ENCODE measurements around the gene STAT3.

DNA sequence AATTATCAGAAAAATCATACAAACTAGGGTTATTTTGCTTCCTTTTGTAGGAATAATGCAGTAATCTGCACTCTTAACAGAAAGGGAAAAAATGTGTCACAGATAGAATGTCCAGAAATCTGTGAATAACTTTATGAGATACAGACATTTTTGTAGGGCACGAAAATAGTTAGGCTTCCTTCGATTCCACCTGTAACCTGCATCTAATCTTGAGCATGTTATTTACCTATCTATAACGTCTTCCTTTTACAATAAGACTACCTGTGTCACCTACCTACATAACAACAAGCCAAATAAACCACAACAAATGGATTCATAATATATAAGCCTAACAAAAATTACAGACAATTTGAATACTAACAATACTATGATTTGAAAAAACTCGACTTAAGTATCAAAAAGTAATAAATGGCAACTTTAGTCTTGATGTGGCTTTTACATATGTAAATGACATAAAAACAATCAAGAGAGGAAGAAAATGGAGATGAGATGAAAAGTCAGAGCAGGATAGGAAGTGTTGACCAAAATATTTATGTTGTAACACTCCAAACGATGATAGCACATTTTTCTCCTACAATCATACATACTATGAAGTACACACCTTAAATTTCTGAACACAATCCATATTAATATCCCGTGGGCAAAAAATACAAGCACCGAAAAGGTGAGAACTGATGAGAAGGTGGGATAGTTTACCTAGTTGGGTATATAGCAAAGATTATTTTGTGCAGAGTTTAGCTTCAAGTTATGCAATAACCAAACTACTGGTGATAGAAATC lies 114.6 kb downstream of the STAT3 start:
- TF ChIP-seq, protein P1, sequence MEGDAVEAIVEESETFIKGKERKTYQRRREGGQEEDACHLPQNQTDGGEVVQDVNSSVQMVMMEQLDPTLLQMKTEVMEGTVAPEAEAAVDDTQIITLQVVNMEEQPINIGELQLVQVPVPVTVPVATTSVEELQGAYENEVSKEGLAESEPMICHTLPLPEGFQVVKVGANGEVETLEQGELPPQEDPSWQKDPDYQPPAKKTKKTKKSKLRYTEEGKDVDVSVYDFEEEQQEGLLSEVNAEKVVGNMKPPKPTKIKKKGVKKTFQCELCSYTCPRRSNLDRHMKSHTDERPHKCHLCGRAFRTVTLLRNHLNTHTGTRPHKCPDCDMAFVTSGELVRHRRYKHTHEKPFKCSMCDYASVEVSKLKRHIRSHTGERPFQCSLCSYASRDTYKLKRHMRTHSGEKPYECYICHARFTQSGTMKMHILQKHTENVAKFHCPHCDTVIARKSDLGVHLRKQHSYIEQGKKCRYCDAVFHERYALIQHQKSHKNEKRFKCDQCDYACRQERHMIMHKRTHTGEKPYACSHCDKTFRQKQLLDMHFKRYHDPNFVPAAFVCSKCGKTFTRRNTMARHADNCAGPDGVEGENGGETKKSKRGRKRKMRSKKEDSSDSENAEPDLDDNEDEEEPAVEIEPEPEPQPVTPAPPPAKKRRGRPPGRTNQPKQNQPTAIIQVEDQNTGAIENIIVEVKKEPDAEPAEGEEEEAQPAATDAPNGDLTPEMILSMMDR (IDR thresholded peaks at IDR 0.05; ENCODE audit: insufficient read depth, low read length), result no peak
- TF ChIP-seq POLR2AphosphoS5 (IDR thresholded peaks at IDR 0.05; ENCODE audit: low read depth) (no peak), GABPA (IDR thresholded peaks at IDR 0.05; ENCODE audit: low read depth) (no peak), SPI1 (IDR thresholded peaks at IDR 0.05; ENCODE audit: borderline replicate concordance, low read depth) (no peak)
- TF ChIP-seq, protein P2, sequence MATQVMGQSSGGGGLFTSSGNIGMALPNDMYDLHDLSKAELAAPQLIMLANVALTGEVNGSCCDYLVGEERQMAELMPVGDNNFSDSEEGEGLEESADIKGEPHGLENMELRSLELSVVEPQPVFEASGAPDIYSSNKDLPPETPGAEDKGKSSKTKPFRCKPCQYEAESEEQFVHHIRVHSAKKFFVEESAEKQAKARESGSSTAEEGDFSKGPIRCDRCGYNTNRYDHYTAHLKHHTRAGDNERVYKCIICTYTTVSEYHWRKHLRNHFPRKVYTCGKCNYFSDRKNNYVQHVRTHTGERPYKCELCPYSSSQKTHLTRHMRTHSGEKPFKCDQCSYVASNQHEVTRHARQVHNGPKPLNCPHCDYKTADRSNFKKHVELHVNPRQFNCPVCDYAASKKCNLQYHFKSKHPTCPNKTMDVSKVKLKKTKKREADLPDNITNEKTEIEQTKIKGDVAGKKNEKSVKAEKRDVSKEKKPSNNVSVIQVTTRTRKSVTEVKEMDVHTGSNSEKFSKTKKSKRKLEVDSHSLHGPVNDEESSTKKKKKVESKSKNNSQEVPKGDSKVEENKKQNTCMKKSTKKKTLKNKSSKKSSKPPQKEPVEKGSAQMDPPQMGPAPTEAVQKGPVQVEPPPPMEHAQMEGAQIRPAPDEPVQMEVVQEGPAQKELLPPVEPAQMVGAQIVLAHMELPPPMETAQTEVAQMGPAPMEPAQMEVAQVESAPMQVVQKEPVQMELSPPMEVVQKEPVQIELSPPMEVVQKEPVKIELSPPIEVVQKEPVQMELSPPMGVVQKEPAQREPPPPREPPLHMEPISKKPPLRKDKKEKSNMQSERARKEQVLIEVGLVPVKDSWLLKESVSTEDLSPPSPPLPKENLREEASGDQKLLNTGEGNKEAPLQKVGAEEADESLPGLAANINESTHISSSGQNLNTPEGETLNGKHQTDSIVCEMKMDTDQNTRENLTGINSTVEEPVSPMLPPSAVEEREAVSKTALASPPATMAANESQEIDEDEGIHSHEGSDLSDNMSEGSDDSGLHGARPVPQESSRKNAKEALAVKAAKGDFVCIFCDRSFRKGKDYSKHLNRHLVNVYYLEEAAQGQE (IDR thresholded peaks at IDR 0.05; ENCODE audit: insufficient replicate concordance, low read depth), result no peak
